OCI-LY1 (cell line): ENCODE measurements around the gene DENND1A.

ENCODE experiments used
- CTCF ChIP-seq: fragments of 200-600 bp; sonication (generic), shearing (Covaris generic); IDR thresholded peaks from 2 replicates; pipeline ENCODE4 v1.5.1; 2017; ENCODE audit warnings: mild to moderate bottlenecking, antibody characterized with exemption, low read length, moderate library complexity, mixed read lengths
- EZH2 ChIP-seq: fragments of 200-600 bp; sonication (generic), shearing (Covaris generic); IDR thresholded peaks from 2 replicates; pipeline ENCODE4 v1.8.0; 2017; ENCODE audit warnings: borderline replicate concordance, mixed run types, mild to moderate bottlenecking, antibody characterized with exemption, low read length, moderate library complexity, mixed read lengths

DNA sequence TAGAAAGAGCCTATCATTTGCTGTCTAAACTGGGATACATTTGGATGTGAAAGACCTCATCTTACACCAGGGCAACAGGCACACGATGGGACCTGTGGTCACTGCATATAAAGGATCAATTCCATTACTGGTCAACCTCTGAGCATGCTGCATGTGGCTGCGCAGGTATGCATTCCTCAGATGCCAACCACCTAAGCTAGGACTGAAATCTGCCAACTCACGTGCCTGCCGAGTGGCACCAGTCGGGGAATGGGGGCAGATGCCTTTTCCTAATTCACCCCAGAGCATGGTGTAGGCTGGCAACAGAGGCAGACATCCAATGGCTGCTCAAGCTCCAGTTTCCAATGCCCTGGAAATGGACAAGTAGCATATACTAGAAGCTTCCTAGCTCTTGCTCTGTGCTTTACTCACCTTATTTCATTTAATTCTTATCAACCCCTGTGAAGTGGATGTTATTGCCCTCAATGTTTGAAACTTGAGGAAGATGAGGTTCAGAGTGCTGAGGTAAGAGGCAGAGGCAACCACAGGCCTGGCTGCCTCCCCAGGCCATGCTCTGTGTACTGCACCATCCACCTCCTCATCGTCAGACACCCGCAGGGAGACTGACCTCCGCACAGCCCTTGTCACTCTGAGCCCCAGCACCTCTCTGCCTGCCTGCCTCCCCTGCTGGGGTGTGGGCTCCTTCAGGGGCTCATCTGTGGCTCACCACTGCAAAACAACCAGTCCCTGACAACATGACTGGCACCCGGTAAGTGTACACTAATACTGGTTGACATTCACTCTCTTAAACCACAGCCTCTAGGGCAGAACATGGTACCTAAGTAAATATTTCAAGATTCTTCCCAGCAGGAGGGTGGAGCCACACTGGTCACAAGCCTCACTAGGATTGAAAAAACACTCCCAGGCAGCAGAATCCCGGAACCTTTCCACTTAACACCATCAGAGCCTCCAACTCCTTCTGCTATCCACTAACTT, 345.4 kb downstream of the DENND1A start:
- TF ChIP-seq CTCF, result no peak
- TF ChIP-seq EZH2, result no peak
